Panc1 (cell line): ENCODE measurements around the gene ADGRL3. TPM values are rescaled to one million over a fixed set of nuclear protein-coding genes. Genes with fewer than 3 reads are reported as not detected.

Experiments used
- ATAC-seq: fragments of 200-7000 bp; cut with Tn5 transposase; 2 replicates; pipeline ENCODE4 v1.9.1; 2020; ENCODE audit warnings: mild to moderate bottlenecking, moderate library complexity
- BruUV-seq: library from RNA; stranded (reverse); fragments of 400-500 nt; replicated peaks from 2 replicates; lab custom pipeline; 2021; lab: Mats Ljungman, UMichigan
- CTCF ChIA-PET: fragments of 300-600 bp; sonication (Branson Sonifier 250); formaldehyde crosslinking; loops from one replicate; lab custom pipeline; 2022; ENCODE audit warnings: antibody characterized with exemption; lab: Charles Lee
- POLR2A ChIA-PET: fragments of 300-600 bp; sonication (Branson Sonifier 250); formaldehyde crosslinking; loops from one replicate; lab custom pipeline; 2022; ENCODE audit warnings: antibody characterized with exemption; lab: Charles Lee
- DNase-seq: peaks from one replicate; pipeline ENCODE4 v3.0.0-alpha.2; 2010; ENCODE audit warnings: low read depth, low spot score
- H3K27ac ChIP-seq: 2 replicates; pipeline ENCODE4 v1.5.1; 2011; ENCODE audit warnings: mild to moderate bottlenecking, low read length, inconsistent platforms
- H3K27me3 ChIP-seq: fragments of 200-500 bp; sonication (Bioruptor generic); 2 replicates; pipeline ENCODE4 v1.6.0; 2014; ENCODE audit warnings: low read length, inconsistent platforms; ENCODE audit not compliant: control insufficient read depth, insufficient read depth
- H3K36me3 ChIP-seq: fragments of 200-500 bp; sonication (Bioruptor generic); 2 replicates; pipeline ENCODE4 v1.5.1; 2014; ENCODE audit warnings: inconsistent platforms, mild to moderate bottlenecking, low read length, moderate library complexity; ENCODE audit not compliant: control insufficient read depth, insufficient read depth
- H3K4me1 ChIP-seq: 2 replicates; pipeline ENCODE4 v1.5.1; 2011; ENCODE audit warnings: inconsistent platforms, mild to moderate bottlenecking, low read length, moderate library complexity; ENCODE audit not compliant: control insufficient read depth, insufficient read depth
- H3K4me3 ChIP-seq, 2 experiments: 2 replicates each; pipeline ENCODE4 v1.5.1; 2011 to 2012; ENCODE audit warnings: low read depth in 2 of 2, low read length in 2 of 2, mild to moderate bottlenecking in 2 of 2, inconsistent platforms in 1 of 2, moderate library complexity in 1 of 2
- H3K9me3 ChIP-seq: fragments of 200-500 bp; sonication (Bioruptor generic); 2 replicates; pipeline ENCODE4 v1.5.1; 2014; ENCODE audit warnings: low read depth, mild to moderate bottlenecking, inconsistent platforms, low read length, moderate library complexity; ENCODE audit not compliant: control insufficient read depth, insufficient read depth
- POLR2AphosphoS5 ChIP-seq: IDR thresholded peaks from 2 replicates; pipeline ENCODE4 v1.6.1; 2012; ENCODE audit warnings: mild to moderate bottlenecking, low read depth, low read length, moderate library complexity
- SIN3A ChIP-seq: IDR thresholded peaks from 2 replicates; pipeline ENCODE4 v1.6.1; 2012; ENCODE audit warnings: low read depth, mild to moderate bottlenecking, low read length, moderate library complexity, borderline replicate concordance; ENCODE audit not compliant: insufficient read depth
- TCF7L2 ChIP-seq: IDR thresholded peaks from 2 replicates; pipeline ENCODE4 v1.6.1; 2011; ENCODE audit warnings: mild to moderate bottlenecking, low read depth, low read length, inconsistent platforms
- in situ Hi-C: cut with HindIII; loops from 2 replicates; pipeline ENCODE4 v1.10.0; 2016; ENCODE audit warnings: low sequenced_read_pairs, low pct_unique_long_range_greater_than_20kb
- intact Hi-C: fragments of 100-400 bp; cut with micrococcal nuclease; formaldehyde crosslinking; loops from one replicate; pipeline ENCODE4 v1.10.0; 2022; ENCODE audit not compliant: unreplicated experiment
- total RNA-seq: library from RNA; stranded (reverse); gene quantifications from one replicate; pipeline ENCODE4 v1.2.1, GENCODE V29; 2021; ENCODE audit not compliant: unreplicated experiment
- TF ChIP-seq, protein P1 (sequence below), 2 experiments: IDR thresholded peaks; 2 replicates each; pipeline ENCODE4 v1.6.1; 2011 to 2012; ENCODE audit warnings: low read depth in 2 of 2, control low read depth in 1 of 2, low read length in 1 of 2, mild to moderate bottlenecking in 1 of 2, moderate library complexity in 1 of 2; ENCODE audit not compliant: insufficient read depth in 1 of 2
- TF ChIP-seq, protein P2 (sequence below): fragments of 450-650 bp; IDR thresholded peaks from 2 replicates; pipeline ENCODE4 v1.5.1; 2017; ENCODE audit warnings: mild to moderate bottlenecking

Gene ADGRL3
- total RNA-seq, 1 experiment from 2014 or later: 0.23 TPM

DNA sequence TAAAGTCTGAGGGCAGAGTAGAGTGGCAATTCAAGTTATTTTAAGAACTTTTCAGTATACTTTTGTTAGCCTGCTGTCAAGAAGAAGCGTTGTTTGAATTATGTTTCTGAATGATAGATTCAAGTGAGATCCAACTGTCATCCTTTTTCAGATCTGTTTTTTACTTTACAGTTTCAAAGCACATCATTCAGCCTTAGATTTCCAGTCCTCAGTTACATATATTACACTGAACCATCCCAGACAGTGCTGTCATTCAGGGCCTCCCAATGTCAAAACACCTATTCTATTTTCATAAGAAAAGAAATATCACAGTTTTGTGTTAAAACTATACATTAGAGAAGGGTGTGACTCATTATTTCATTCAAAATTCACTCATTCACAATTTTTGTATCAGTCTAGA lies 856.9 kb downstream of the ADGRL3 start:
- Histone ChIP-seq H3K27ac (no peak overlapping the region), H3K4me1 (no peaks in the 10 kb centered on the region), H3K9me3 (no peaks in the 10 kb centered on the region), H3K27me3 (no peaks in the 10 kb centered on the region), H3K36me3 (no peaks in the 10 kb centered on the region), H3K4me3 (no peak overlapping the region)
- TF ChIP-seq, protein P1, sequence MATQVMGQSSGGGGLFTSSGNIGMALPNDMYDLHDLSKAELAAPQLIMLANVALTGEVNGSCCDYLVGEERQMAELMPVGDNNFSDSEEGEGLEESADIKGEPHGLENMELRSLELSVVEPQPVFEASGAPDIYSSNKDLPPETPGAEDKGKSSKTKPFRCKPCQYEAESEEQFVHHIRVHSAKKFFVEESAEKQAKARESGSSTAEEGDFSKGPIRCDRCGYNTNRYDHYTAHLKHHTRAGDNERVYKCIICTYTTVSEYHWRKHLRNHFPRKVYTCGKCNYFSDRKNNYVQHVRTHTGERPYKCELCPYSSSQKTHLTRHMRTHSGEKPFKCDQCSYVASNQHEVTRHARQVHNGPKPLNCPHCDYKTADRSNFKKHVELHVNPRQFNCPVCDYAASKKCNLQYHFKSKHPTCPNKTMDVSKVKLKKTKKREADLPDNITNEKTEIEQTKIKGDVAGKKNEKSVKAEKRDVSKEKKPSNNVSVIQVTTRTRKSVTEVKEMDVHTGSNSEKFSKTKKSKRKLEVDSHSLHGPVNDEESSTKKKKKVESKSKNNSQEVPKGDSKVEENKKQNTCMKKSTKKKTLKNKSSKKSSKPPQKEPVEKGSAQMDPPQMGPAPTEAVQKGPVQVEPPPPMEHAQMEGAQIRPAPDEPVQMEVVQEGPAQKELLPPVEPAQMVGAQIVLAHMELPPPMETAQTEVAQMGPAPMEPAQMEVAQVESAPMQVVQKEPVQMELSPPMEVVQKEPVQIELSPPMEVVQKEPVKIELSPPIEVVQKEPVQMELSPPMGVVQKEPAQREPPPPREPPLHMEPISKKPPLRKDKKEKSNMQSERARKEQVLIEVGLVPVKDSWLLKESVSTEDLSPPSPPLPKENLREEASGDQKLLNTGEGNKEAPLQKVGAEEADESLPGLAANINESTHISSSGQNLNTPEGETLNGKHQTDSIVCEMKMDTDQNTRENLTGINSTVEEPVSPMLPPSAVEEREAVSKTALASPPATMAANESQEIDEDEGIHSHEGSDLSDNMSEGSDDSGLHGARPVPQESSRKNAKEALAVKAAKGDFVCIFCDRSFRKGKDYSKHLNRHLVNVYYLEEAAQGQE (IDR thresholded peaks at IDR 0.05; ENCODE audit: insufficient read depth in 1 of 2, low read depth in 2 of 2, low read length in 1 of 2): no peak
- TF ChIP-seq POLR2AphosphoS5 (no peak), SIN3A (no peak), TCF7L2 (no peak)
- TF ChIP-seq, protein P2, sequence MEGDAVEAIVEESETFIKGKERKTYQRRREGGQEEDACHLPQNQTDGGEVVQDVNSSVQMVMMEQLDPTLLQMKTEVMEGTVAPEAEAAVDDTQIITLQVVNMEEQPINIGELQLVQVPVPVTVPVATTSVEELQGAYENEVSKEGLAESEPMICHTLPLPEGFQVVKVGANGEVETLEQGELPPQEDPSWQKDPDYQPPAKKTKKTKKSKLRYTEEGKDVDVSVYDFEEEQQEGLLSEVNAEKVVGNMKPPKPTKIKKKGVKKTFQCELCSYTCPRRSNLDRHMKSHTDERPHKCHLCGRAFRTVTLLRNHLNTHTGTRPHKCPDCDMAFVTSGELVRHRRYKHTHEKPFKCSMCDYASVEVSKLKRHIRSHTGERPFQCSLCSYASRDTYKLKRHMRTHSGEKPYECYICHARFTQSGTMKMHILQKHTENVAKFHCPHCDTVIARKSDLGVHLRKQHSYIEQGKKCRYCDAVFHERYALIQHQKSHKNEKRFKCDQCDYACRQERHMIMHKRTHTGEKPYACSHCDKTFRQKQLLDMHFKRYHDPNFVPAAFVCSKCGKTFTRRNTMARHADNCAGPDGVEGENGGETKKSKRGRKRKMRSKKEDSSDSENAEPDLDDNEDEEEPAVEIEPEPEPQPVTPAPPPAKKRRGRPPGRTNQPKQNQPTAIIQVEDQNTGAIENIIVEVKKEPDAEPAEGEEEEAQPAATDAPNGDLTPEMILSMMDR: no peak
- in situ Hi-C loops: no loop called here
- BruUV-seq: no TSS peak
- CTCF ChIA-PET: no interaction called here
- DNase-seq (no peak), ATAC-seq (no peak)
- POLR2A ChIA-PET: no interaction called here
- intact Hi-C loops: no loop called here

DNA sequence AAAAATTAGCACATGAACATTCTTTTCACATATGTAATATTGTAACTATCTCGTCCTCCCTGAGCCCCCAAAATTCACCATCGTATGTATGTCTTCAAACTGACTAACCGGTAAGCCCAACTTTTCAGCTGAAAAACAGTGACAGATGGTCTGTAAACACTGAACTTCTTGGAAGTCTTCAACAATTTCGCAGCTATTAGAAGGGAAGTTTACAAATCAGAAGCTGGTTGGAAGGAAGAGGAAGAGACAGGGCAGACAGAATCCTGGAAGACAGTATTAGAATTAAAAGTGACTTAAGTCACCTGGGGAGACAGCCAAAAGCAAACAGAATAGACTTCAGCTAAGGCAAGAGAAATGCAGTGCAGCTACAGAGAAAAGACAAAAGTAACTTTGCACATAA lies 858.4 kb downstream of the ADGRL3 start:
- H3K27me3 ChIP-seq: no peaks in the 10 kb centered on the region
- CTCF ChIA-PET: no interaction called here
- in situ Hi-C loops: no loop called here
- no peaks in the 10 kb centered on the region for H3K4me1 ChIP-seq
- intact Hi-C loops: no loop called here
- H3K27ac ChIP-seq: no peak overlapping the region
- no peak for TF ChIP-seq SIN3A
- TF ChIP-seq, protein P1 (IDR thresholded peaks at IDR 0.05; ENCODE audit: insufficient read depth in 1 of 2, low read depth in 2 of 2, low read length in 1 of 2): no peak
- DNase-seq: no peak
- no peaks in the 10 kb centered on the region for H3K9me3 ChIP-seq
- no peak overlapping the region for H3K4me3 ChIP-seq
- ATAC-seq: no peak
- POLR2A ChIA-PET: no interaction called here
- no TSS peak for BruUV-seq
- H3K36me3 ChIP-seq: no peaks in the 10 kb centered on the region
